Endodermal cell (in vitro differentiated cells): ENCODE measurements around the gene VANGL1. TPM values are rescaled to one million over a fixed set of nuclear protein-coding genes. Genes with fewer than 3 reads are reported as not detected.
A peak's percentile ranks its signal among the peaks of the same experiment; 100 is the strongest.

Experiments used
- DNase-seq: peaks from one replicate; pipeline ENCODE4 v3.0.0-alpha.2; 2017
- H3K27ac ChIP-seq: 2 replicates; pipeline ENCODE4 v1.5.1; 2013; ENCODE audit warnings: mild to moderate bottlenecking, low read depth, low read length, moderate library complexity
- H3K27me3 ChIP-seq: 2 replicates; pipeline ENCODE4 v1.6.1; 2013; ENCODE audit warnings: mild to moderate bottlenecking, low read length, moderate library complexity; ENCODE audit not compliant: insufficient read depth, control insufficient read depth, poor library complexity, severe bottlenecking
- H3K36me3 ChIP-seq: 2 replicates; pipeline ENCODE4 v1.7.0; 2013; ENCODE audit warnings: mild to moderate bottlenecking, low read length, moderate library complexity; ENCODE audit not compliant: control insufficient read depth, insufficient read depth
- H3K4me1 ChIP-seq: one replicate; pipeline ENCODE4 v1.7.0; 2013; ENCODE audit warnings: low read length; ENCODE audit not compliant: control insufficient read depth, insufficient read depth
- H3K4me3 ChIP-seq: 2 replicates; pipeline ENCODE4 v1.5.1; 2013; ENCODE audit warnings: mild to moderate bottlenecking, low read length, moderate library complexity
- H3K9ac ChIP-seq: 2 replicates; pipeline ENCODE4 v1.6.1; 2013; ENCODE audit warnings: mild to moderate bottlenecking, low read length, moderate library complexity; ENCODE audit not compliant: poor library complexity, severe bottlenecking; ENCODE audit errors: extremely low read depth
- H3K9me3 ChIP-seq: 2 replicates; pipeline ENCODE4 v1.6.1; 2013; ENCODE audit warnings: mild to moderate bottlenecking, low read length, moderate library complexity; ENCODE audit not compliant: control insufficient read depth
- H3K27ac Mint-ChIP-seq: 2 replicates; pipeline ENCODE4 v1.8.0; 2020; ENCODE audit warnings: mixed read lengths
- H3K27me3 Mint-ChIP-seq: 2 replicates; pipeline ENCODE4 v1.8.0; 2021; ENCODE audit warnings: mild to moderate bottlenecking, mixed read lengths; ENCODE audit not compliant: insufficient read depth
- H3K36me3 Mint-ChIP-seq: 2 replicates; pipeline ENCODE4 v1.8.0; 2020; ENCODE audit warnings: low read depth, mixed read lengths
- H3K4me1 Mint-ChIP-seq: 2 replicates; pipeline ENCODE4 v1.8.0; 2020; ENCODE audit warnings: mixed read lengths
- H3K4me3 Mint-ChIP-seq: 2 replicates; pipeline ENCODE4 v1.8.0; 2020; ENCODE audit warnings: mild to moderate bottlenecking, moderate library complexity, mixed read lengths
- H3K9me3 Mint-ChIP-seq: 2 replicates; pipeline ENCODE4 v1.8.0; 2020; ENCODE audit warnings: mild to moderate bottlenecking, mixed read lengths
- WGBS, 2 experiments: methylation state at CpG; one replicate each; pipeline versions ENCODE4 v1.1.5 to v1.1.7; 2013; ENCODE audit warnings: missing lambda C conversion rate in 2 of 2, mixed read lengths in 1 of 2; ENCODE audit not compliant: insufficient coverage in 1 of 2, insufficient read length in 1 of 2; 5-methylcytosine and 5-hydroxymethylcytosine counted together
- total RNA-seq, 2 donors: library from RNA; stranded (reverse); fragmentation: NEBNext Ultra II Directional in 1 of 2; extraction: Animal tissue kit (Norgen Biotek cat#: 25700) in 1 of 2; gene quantifications; 2 replicates in 1 of 2; 3 replicates in 1 of 2; pipeline ENCODE4 v1.2.1, GENCODE V29; 2021
- TF ChIP-seq, protein P1 (sequence below): fragments of 200-600 bp; sonication (generic); conservative IDR thresholded peaks from 2 replicates; pipeline ENCODE4 v1.5.0; 2021; ENCODE audit warnings: antibody characterized with exemption, mild to moderate bottlenecking

Gene VANGL1
- total RNA-seq, 2 donors from 2014 or later = 47.2 to 66.4 TPM

- Histone ChIP-seq H3K4me1 (peaks cover 24% of the 10 kb centered on the region), H3K9ac (peak overlapping the region; percentile 56), H3K27ac (no peak overlapping the region), H3K4me3 (peak overlapping the region; percentile 67), H3K27me3 (no peaks in the 10 kb centered on the region), H3K36me3 (peaks cover 48% of the 10 kb centered on the region), H3K9me3 (no peaks in the 10 kb centered on the region)
- H3K27me3 Mint-ChIP-seq = no peaks in the 10 kb centered on the region
- TF ChIP-seq, protein P1, sequence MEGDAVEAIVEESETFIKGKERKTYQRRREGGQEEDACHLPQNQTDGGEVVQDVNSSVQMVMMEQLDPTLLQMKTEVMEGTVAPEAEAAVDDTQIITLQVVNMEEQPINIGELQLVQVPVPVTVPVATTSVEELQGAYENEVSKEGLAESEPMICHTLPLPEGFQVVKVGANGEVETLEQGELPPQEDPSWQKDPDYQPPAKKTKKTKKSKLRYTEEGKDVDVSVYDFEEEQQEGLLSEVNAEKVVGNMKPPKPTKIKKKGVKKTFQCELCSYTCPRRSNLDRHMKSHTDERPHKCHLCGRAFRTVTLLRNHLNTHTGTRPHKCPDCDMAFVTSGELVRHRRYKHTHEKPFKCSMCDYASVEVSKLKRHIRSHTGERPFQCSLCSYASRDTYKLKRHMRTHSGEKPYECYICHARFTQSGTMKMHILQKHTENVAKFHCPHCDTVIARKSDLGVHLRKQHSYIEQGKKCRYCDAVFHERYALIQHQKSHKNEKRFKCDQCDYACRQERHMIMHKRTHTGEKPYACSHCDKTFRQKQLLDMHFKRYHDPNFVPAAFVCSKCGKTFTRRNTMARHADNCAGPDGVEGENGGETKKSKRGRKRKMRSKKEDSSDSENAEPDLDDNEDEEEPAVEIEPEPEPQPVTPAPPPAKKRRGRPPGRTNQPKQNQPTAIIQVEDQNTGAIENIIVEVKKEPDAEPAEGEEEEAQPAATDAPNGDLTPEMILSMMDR = no peak
- H3K27ac Mint-ChIP-seq = no peak overlapping the region
- 31 to 33% methylated on average over 3 of the region's 3 CpGs for WGBS, 2 experiments
- no peaks in the 10 kb centered on the region for H3K9me3 Mint-ChIP-seq
- H3K4me3 Mint-ChIP-seq = no peak overlapping the region
- H3K36me3 Mint-ChIP-seq = peaks cover 45% of the 10 kb centered on the region
- DNase-seq = peak; percentile 73
- H3K4me1 Mint-ChIP-seq = peaks cover 44% of the 10 kb centered on the region
Observed at GRCh38 chr1:115650961-115651360, 9.2 kb downstream of the VANGL1 start.

- H3K9ac ChIP-seq = no peak overlapping the region
- Mint-ChIP-seq H3K4me3 (no peak overlapping the region), H3K27me3 (no peaks in the 10 kb centered on the region), H3K4me1 (peaks cover 48% of the 10 kb centered on the region), H3K9me3 (no peaks in the 10 kb centered on the region), H3K27ac (no peak overlapping the region), H3K36me3 (peaks cover 49% of the 10 kb centered on the region)
- H3K27me3 ChIP-seq = no peaks in the 10 kb centered on the region
- no peak overlapping the region for H3K27ac ChIP-seq
- peaks cover 25% of the 10 kb centered on the region for H3K4me1 ChIP-seq
- 89% methylated on average over 8 of the region's 8 CpGs; no CpG with 5 or more reads in 1 of the 2 experiments for WGBS, 2 experiments
- peak overlapping the region; percentile 67 for H3K4me3 ChIP-seq
- TF ChIP-seq, protein P1 = no peak
- peak; percentile 33 for DNase-seq
- no peaks in the 10 kb centered on the region for H3K9me3 ChIP-seq
- peaks cover 52% of the 10 kb centered on the region for H3K36me3 ChIP-seq
Observed at GRCh38 chr1:115651391-115651790, 9.6 kb downstream of the VANGL1 start.

DNA sequence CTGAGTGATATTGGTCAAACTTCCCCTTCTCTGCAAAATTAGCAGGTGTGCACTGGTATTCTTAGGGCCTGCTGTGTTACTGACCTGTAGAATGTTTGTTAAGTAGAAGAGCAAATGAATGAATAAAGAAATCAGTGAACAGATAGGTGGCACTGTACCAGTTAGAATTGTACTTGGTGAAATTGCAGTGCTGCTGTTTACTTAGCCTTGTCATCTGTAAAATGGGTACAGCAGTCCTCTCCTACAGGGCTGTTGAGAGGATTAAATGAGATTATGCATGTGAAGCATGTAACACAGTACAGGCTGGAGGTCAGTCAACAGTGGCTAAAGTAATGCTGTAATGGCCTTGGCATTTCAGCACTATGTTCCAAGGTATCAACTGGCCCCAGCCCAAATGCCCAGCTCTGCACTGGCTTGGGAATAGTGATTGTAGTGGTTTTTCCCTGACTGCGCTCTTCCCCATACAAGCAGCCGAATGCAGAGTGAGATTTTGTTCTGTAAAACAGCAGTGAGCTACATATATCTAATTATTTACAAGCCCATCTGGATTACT lies 10.5 kb downstream of the VANGL1 start:
- Histone ChIP-seq H3K4me3 (peak overlapping the region; percentile 0), H3K9ac (no peak overlapping the region), H3K9me3 (no peaks in the 10 kb centered on the region), H3K36me3 (peaks cover 61% of the 10 kb centered on the region), H3K27me3 (no peaks in the 10 kb centered on the region), H3K27ac (no peak overlapping the region), H3K4me1 (peaks cover 31% of the 10 kb centered on the region)
- H3K4me1 Mint-ChIP-seq = peaks cover 56% of the 10 kb centered on the region
- peaks cover 58% of the 10 kb centered on the region for H3K36me3 Mint-ChIP-seq
- H3K27ac Mint-ChIP-seq = no peak overlapping the region
- WGBS, 2 experiments = 93% methylated on average over 2 of the region's 2 CpGs; no CpG with 5 or more reads in 1 of the 2 experiments
- DNase-seq = peak; percentile 22
- TF ChIP-seq, protein P1 = no peak
- no peak overlapping the region for H3K4me3 Mint-ChIP-seq
- no peaks in the 10 kb centered on the region for H3K27me3 Mint-ChIP-seq
- no peaks in the 10 kb centered on the region for H3K9me3 Mint-ChIP-seq
